Hepatocyte (in vitro differentiated cells): ENCODE measurements around the gene PRDM12. TPM values are rescaled to one million over a fixed set of nuclear protein-coding genes. Genes with fewer than 3 reads are reported as not detected.

ENCODE experiments used
- DNase-seq: peaks from one replicate; pipeline ENCODE4 v3.0.0-alpha.2; 2016; ENCODE audit warnings: low spot score
- H2AFZ ChIP-seq: fragments of 200-600 bp; sonication (generic); 2 replicates; pipeline ENCODE4 v1.6.0; 2016; ENCODE audit warnings: antibody characterized with exemption, mild to moderate bottlenecking
- H3K27ac ChIP-seq: fragments of 200-600 bp; sonication (generic); 2 replicates; pipeline ENCODE4 v1.5.1; 2016; ENCODE audit warnings: mild to moderate bottlenecking
- H3K27me3 ChIP-seq: fragments of 200-600 bp; sonication (generic); 2 replicates; pipeline ENCODE4 v1.6.1; 2016
- H3K36me3 ChIP-seq: fragments of 200-600 bp; sonication (generic); replicated peaks from 2 replicates; pipeline ENCODE4 v1.5.1; 2016; ENCODE audit warnings: low read depth; ENCODE audit not compliant: insufficient read depth
- H3K4me1 ChIP-seq: fragments of 200-600 bp; sonication (generic); 2 replicates; pipeline ENCODE4 v1.5.1; 2016; ENCODE audit warnings: mild to moderate bottlenecking, moderate library complexity; ENCODE audit not compliant: insufficient read depth
- H3K4me2 ChIP-seq: fragments of 200-600 bp; sonication (generic); 2 replicates; pipeline ENCODE4 v1.6.0; 2016
- H3K4me3 ChIP-seq: fragments of 200-600 bp; sonication (generic); 2 replicates; pipeline ENCODE4 v1.5.1; 2016; ENCODE audit warnings: mild to moderate bottlenecking
- H3K79me2 ChIP-seq: fragments of 200-600 bp; sonication (generic); 2 replicates; pipeline ENCODE4 v1.6.0; 2017; ENCODE audit warnings: mild to moderate bottlenecking
- H3K9me2 ChIP-seq: fragments of 200-600 bp; sonication (generic); replicated peaks from 2 replicates; pipeline ENCODE4 v1.6.0; 2017; ENCODE audit warnings: mild to moderate bottlenecking; ENCODE audit not compliant: insufficient read depth
- H3K9me3 ChIP-seq: fragments of 200-600 bp; sonication (generic); 2 replicates; pipeline ENCODE4 v1.5.1; 2016; ENCODE audit warnings: low read depth, mild to moderate bottlenecking
- H4K20me1 ChIP-seq: fragments of 200-600 bp; sonication (generic); 2 replicates; pipeline ENCODE4 v1.6.0; 2016; ENCODE audit warnings: mild to moderate bottlenecking; ENCODE audit not compliant: insufficient read depth, poor library complexity, severe bottlenecking
- EZH2 ChIP-seq: fragments of 200-600 bp; sonication (generic); IDR thresholded peaks from 2 replicates; pipeline ENCODE4 v1.6.1; 2016; ENCODE audit warnings: antibody characterized with exemption, mild to moderate bottlenecking, borderline replicate concordance
- EZH2phosphoT487 ChIP-seq: fragments of 200-600 bp; sonication (generic); IDR thresholded peaks from one replicate; pipeline ENCODE4 v1.6.1; 2018; ENCODE audit warnings: antibody characterized with exemption, mild to moderate bottlenecking, low read depth, moderate library complexity; ENCODE audit not compliant: unreplicated experiment, severe bottlenecking
- WGBS: methylation state at CpG from one replicate; pipeline ENCODE4 v1.1.6; 2016; ENCODE audit warnings: low lambda C conversion rate; ENCODE audit errors: missing lambda C conversion rate; 5-methylcytosine and 5-hydroxymethylcytosine counted together
- polyA plus RNA-seq: library from polyadenylated mRNA; unstranded; fragments of >200 nt; fragmentation: Nextera tagmentation; extraction: Ambion mirVana; gene quantifications from 2 replicates; pipeline ENCODE4 v1.2.1, GENCODE V29; 2016
- total RNA-seq: library from RNA; depleted of rRNA; stranded (reverse); fragments of >200 nt; gene quantifications from 2 replicates; pipeline ENCODE4 v1.2.3, GENCODE V29; 2014
- TF ChIP-seq, protein P1 (sequence below): fragments of 200-600 bp; sonication (generic); IDR thresholded peaks from 2 replicates; pipeline ENCODE4 v1.5.1; 2016; ENCODE audit warnings: antibody characterized with exemption, mild to moderate bottlenecking; ENCODE audit not compliant: poor library complexity

PRDM12 gene
- total and polyA plus RNA-seq, 2 experiments from 2014 or later, result not detected

DNA sequence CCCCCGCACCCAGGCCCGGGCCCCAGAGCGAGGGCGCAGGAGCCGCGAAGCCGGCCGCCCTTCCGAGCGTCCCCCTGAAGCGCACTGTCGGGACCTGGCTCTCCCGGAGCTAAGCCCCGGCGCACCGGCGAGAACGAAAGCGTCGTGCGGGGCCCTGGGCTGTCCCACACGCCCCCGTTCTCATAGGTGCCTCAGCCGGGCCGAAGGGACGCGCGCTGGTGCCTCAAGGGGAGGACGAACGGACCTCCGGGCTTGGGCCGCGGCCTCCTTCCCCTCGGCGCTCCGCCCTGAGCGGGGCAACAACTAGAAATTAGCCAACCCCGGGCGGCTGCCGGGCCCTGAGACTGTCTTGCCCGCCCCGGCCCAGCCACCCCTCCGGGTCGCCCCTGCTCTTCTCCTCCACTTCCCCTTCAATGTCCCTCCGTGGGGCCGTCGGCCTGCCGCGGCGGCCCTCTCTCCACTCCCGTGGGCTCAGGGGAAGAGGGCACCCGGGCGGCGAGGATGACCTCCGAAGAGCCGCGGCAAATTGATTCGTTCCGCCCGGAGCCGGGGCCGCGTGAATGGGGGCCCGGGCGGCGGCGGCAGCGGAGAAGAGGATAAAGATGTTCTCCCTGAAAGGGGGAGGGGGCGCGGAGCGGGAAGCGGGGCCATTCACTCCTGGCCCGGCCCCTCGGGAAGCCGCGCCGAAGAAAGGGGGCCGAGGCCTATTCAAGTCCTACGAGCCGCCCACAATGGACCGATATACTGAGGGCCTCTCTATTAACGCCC, 3.5 kb upstream of the PRDM12 start:
- no peak for DNase-seq
- no peaks in the 10 kb centered on the region for H3K79me2 ChIP-seq
- peak overlapping the region; percentile 85 for H3K4me2 ChIP-seq
- H3K4me1 ChIP-seq, result peaks cover 23% of the 10 kb centered on the region
- peak overlapping the region; percentile 71 for H2AFZ ChIP-seq
- H3K36me3 ChIP-seq, result no peaks in the 10 kb centered on the region
- peaks cover 96% of the 10 kb centered on the region for H3K27me3 ChIP-seq
- TF ChIP-seq, protein P1, sequence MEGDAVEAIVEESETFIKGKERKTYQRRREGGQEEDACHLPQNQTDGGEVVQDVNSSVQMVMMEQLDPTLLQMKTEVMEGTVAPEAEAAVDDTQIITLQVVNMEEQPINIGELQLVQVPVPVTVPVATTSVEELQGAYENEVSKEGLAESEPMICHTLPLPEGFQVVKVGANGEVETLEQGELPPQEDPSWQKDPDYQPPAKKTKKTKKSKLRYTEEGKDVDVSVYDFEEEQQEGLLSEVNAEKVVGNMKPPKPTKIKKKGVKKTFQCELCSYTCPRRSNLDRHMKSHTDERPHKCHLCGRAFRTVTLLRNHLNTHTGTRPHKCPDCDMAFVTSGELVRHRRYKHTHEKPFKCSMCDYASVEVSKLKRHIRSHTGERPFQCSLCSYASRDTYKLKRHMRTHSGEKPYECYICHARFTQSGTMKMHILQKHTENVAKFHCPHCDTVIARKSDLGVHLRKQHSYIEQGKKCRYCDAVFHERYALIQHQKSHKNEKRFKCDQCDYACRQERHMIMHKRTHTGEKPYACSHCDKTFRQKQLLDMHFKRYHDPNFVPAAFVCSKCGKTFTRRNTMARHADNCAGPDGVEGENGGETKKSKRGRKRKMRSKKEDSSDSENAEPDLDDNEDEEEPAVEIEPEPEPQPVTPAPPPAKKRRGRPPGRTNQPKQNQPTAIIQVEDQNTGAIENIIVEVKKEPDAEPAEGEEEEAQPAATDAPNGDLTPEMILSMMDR, result no peak
- peak; percentile 94 for TF ChIP-seq EZH2
- TF ChIP-seq EZH2phosphoT487, result peak; percentile 72
- H3K9me3 ChIP-seq, result no peaks in the 10 kb centered on the region
- no peaks in the 10 kb centered on the region for H4K20me1 ChIP-seq
- no peak overlapping the region for H3K4me3 ChIP-seq
- no peaks in the 10 kb centered on the region for H3K9me2 ChIP-seq
- no peak overlapping the region for H3K27ac ChIP-seq
- WGBS, result 2% methylated on average over 55 of the region's 82 CpGs

GRCh38 chr9:130661451-130662098, 2.8 kb upstream of the PRDM12 start:
- WGBS, result 5% methylated on average over 45 of the region's 47 CpGs
- TF ChIP-seq EZH2phosphoT487 (peak; percentile 78), EZH2 (peak; percentile 35)
- TF ChIP-seq, protein P1, result no peak
- H3K79me2 ChIP-seq, result no peaks in the 10 kb centered on the region
- no peak for DNase-seq
- no peak overlapping the region for H3K4me3 ChIP-seq
- H2AFZ ChIP-seq, result peak overlapping the region; percentile 71
- no peaks in the 10 kb centered on the region for H3K9me2 ChIP-seq
- peak overlapping the region; percentile 85 for H3K4me2 ChIP-seq
- H3K4me1 ChIP-seq, result peaks cover 23% of the 10 kb centered on the region
- no peaks in the 10 kb centered on the region for H3K9me3 ChIP-seq
- peaks cover 96% of the 10 kb centered on the region for H3K27me3 ChIP-seq
- H3K36me3 ChIP-seq, result no peaks in the 10 kb centered on the region
- H4K20me1 ChIP-seq, result no peaks in the 10 kb centered on the region
- H3K27ac ChIP-seq, result no peak overlapping the region

- DNase-seq, result no peak
- Histone ChIP-seq H4K20me1 (no peaks in the 10 kb centered on the region), H3K9me2 (no peaks in the 10 kb centered on the region), H3K27ac (no peak overlapping the region), H3K4me1 (peaks cover 23% of the 10 kb centered on the region), H3K79me2 (no peaks in the 10 kb centered on the region), H3K36me3 (no peaks in the 10 kb centered on the region), H3K4me2 (peak overlapping the region; percentile 66), H2AFZ (no peak overlapping the region), H3K9me3 (no peaks in the 10 kb centered on the region), H3K27me3 (peaks cover 96% of the 10 kb centered on the region), H3K4me3 (no peak overlapping the region)
- TF ChIP-seq, protein P1, result no peak
- TF ChIP-seq EZH2phosphoT487, result peak; percentile 10
- WGBS, result 9% methylated on average over 44 of the region's 49 CpGs
Measured at GRCh38 chr9:130662099-130662969, 2.1 kb upstream of the PRDM12 start.
